ENCODE data around the gene ITIH5.

Gene ITIH5

GRCh38 chr10:7566891-7567290 is 99.9 kb downstream of the ITIH5 start:
- H3K4me3 ChIP-seq (ENCODE audit: control insufficient read depth, low read depth, low read length) = no peak overlapping the region
- TF ChIP-seq, protein P1, sequence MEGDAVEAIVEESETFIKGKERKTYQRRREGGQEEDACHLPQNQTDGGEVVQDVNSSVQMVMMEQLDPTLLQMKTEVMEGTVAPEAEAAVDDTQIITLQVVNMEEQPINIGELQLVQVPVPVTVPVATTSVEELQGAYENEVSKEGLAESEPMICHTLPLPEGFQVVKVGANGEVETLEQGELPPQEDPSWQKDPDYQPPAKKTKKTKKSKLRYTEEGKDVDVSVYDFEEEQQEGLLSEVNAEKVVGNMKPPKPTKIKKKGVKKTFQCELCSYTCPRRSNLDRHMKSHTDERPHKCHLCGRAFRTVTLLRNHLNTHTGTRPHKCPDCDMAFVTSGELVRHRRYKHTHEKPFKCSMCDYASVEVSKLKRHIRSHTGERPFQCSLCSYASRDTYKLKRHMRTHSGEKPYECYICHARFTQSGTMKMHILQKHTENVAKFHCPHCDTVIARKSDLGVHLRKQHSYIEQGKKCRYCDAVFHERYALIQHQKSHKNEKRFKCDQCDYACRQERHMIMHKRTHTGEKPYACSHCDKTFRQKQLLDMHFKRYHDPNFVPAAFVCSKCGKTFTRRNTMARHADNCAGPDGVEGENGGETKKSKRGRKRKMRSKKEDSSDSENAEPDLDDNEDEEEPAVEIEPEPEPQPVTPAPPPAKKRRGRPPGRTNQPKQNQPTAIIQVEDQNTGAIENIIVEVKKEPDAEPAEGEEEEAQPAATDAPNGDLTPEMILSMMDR (IDR thresholded peaks at IDR 0.05; ENCODE audit: control insufficient read depth, insufficient read depth, low read depth, low read length, missing control alignments) = no peak
- no peak for DNase-seq (ENCODE audit: low read depth)

- no peak overlapping the region for H3K4me3 ChIP-seq (ENCODE audit: control insufficient read depth, low read depth, low read length)
- TF ChIP-seq, protein P1 (IDR thresholded peaks at IDR 0.05; ENCODE audit: control insufficient read depth, insufficient read depth, low read depth, low read length, missing control alignments) = no peak
- no peak for DNase-seq (ENCODE audit: low read depth)
Measured at GRCh38 chr10:7565871-7566270, 100.9 kb downstream of the ITIH5 start.

GRCh38 chr10:7563770-7564169 is 103.0 kb downstream of the ITIH5 start:
- no peak overlapping the region for H3K4me3 ChIP-seq (ENCODE audit: control insufficient read depth, low read depth, low read length)
- TF ChIP-seq, protein P1 (IDR thresholded peaks at IDR 0.05; ENCODE audit: control insufficient read depth, insufficient read depth, low read depth, low read length, missing control alignments) = no peak
- DNase-seq (ENCODE audit: low read depth) = no peak

GRCh38 chr10:7563368-7563767 is 103.4 kb downstream of the ITIH5 start:
- TF ChIP-seq, protein P1 (IDR thresholded peaks at IDR 0.05; ENCODE audit: control insufficient read depth, insufficient read depth, low read depth, low read length, missing control alignments) = no peak
- H3K4me3 ChIP-seq (ENCODE audit: control insufficient read depth, low read depth, low read length) = no peak overlapping the region
- DNase-seq (ENCODE audit: low read depth) = no peak

- TF ChIP-seq, protein P1 (IDR thresholded peaks at IDR 0.05; ENCODE audit: control insufficient read depth, insufficient read depth, low read depth, low read length, missing control alignments) = no peak
Measured at GRCh38 chr10:7561985-7562384, 104.8 kb downstream of the ITIH5 start.

DNA sequence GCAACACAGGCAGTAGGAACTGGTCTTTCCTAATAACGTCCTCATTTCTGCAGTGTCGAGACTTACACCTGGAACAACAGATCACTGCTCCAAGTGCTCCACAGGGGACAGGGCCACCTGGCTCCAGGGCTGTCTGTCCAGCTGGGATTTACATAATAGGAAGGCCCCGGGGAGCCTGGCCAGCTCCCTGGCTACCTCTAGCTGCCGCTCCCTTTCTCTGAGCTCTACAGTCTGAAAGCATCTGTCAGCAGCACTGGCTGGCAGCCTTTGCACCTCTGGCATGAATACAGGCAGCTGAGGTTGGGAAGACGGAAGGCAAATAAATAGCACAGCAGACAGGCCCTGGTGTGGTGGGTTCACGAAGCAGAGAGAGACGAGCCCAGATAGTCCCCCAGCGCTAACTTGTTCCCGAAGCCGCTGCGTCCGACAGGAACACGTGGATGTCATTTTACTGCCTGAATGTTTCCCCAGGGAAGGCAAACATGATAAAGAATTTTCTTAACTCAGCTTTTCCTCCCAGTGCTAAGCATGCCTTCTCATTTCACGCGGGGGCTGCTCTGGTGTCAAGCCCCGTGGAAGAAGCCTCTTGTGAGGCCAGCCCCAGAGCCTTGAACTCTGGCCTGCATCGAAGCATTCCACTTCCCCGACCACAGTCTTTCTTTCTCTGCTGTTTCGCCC is 105.4 kb downstream of the ITIH5 start:
- no peak overlapping the region for H3K4me3 ChIP-seq (ENCODE audit: control insufficient read depth, low read depth, low read length)
- TF ChIP-seq, protein P1 (IDR thresholded peaks at IDR 0.05; ENCODE audit: control insufficient read depth, insufficient read depth, low read depth, low read length, missing control alignments) = no peak
- DNase-seq (ENCODE audit: low read depth) = no peak

More at GRCh38 chr10:7561985-7562384, 104.8 kb downstream of the ITIH5 start:
- no peak overlapping the region for H3K4me3 ChIP-seq (ENCODE audit: control insufficient read depth, low read depth, low read length)
- DNase-seq (ENCODE audit: low read depth) = no peak

Measured in AG09309 (cell line).